Hepatocyte (in vitro differentiated cells): ENCODE data around the gene PIM3.

Experiments used
- EZH2 ChIP-seq: fragments of 200-600 bp; sonication (generic); IDR thresholded peaks from 2 replicates; pipeline ENCODE4 v1.6.1; 2016; ENCODE audit warnings: antibody characterized with exemption, mild to moderate bottlenecking, borderline replicate concordance
- TF ChIP-seq, protein P1 (sequence below): fragments of 200-600 bp; sonication (generic); IDR thresholded peaks from 2 replicates; pipeline ENCODE4 v1.5.1; 2016; ENCODE audit warnings: antibody characterized with exemption, mild to moderate bottlenecking; ENCODE audit not compliant: poor library complexity

DNA sequence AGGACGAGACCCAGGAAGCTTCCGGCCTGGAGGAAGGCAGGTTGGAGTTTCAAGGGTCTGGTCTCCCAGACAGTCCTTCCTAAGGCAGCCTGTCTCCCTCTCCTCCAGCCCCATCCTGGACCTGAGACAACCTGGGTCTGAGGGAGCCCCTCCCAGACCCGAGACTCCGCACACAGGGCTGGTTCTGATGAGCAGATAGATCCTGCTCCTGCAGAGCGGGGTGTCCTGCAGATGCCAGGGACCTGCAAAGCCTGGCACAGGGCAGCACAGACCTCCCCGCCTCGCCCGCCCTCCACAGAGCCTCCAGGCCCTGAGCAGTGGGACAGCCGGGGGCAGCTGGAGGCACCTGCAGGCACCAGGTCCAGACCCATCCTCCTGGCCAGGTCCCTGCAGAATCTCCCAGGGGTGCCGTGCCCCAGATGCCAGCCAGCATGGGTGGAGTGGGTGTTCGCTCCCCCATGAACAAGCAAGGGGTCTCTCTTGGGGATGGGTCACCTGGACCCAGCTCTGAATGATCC is 7.8 kb downstream of the PIM3 start:
- TF ChIP-seq, protein P1, sequence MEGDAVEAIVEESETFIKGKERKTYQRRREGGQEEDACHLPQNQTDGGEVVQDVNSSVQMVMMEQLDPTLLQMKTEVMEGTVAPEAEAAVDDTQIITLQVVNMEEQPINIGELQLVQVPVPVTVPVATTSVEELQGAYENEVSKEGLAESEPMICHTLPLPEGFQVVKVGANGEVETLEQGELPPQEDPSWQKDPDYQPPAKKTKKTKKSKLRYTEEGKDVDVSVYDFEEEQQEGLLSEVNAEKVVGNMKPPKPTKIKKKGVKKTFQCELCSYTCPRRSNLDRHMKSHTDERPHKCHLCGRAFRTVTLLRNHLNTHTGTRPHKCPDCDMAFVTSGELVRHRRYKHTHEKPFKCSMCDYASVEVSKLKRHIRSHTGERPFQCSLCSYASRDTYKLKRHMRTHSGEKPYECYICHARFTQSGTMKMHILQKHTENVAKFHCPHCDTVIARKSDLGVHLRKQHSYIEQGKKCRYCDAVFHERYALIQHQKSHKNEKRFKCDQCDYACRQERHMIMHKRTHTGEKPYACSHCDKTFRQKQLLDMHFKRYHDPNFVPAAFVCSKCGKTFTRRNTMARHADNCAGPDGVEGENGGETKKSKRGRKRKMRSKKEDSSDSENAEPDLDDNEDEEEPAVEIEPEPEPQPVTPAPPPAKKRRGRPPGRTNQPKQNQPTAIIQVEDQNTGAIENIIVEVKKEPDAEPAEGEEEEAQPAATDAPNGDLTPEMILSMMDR: no peak
- no peak for TF ChIP-seq EZH2
